HEK293 (cell line): ENCODE results near the gene ERCC1.

Experiments used
- CTCF ChIA-PET: fragments of 350-600 bp; formaldehyde crosslinking; extraction: SDS; loops from one replicate; lab custom pipeline; 2021; ENCODE audit warnings: antibody characterized with exemption; lab: Yijun Ruan, JAX
- POLR2A ChIA-PET: fragments of 300-600 bp; formaldehyde crosslinking; extraction: SDS; loops from one replicate; lab custom pipeline; 2020; ENCODE audit warnings: antibody characterized with exemption, inconsistent platforms; lab: Yijun Ruan, JAX
- H3K27ac ChIP-seq: fragments of 200-500 bp; sonication (Bioruptor generic); 2 replicates; pipeline ENCODE4 v1.5.1; 2014; ENCODE audit warnings: low read depth, low read length, control low read depth, inconsistent platforms; ENCODE audit errors: extremely low read depth
- H3K36me3 ChIP-seq, 2 experiments: fragments of 200-500 bp in 1 of 2; sonication (Bioruptor generic) in 1 of 2; 1 replicate in 1 of 2; 2 replicates in 1 of 2; pipeline ENCODE4 v1.5.1; 2014 to 2017; ENCODE audit warnings: inconsistent platforms in 2 of 2, low read length in 2 of 2; ENCODE audit not compliant: control insufficient read depth in 2 of 2, insufficient read depth in 1 of 2
- H3K4me1 ChIP-seq: fragments of 200-500 bp; sonication (Bioruptor generic); 2 replicates; pipeline ENCODE4 v1.5.1; 2014; ENCODE audit warnings: mild to moderate bottlenecking, low read length, inconsistent platforms; ENCODE audit not compliant: control insufficient read depth, insufficient read depth
- H3K4me3 ChIP-seq: 2 replicates; pipeline ENCODE4 v1.5.1; 2011; ENCODE audit warnings: low read depth, mild to moderate bottlenecking, control low read depth, low read length, moderate library complexity
- H3K9me3 ChIP-seq: fragments of 200-500 bp; sonication (Bioruptor generic); 2 replicates; pipeline ENCODE4 v1.5.1; 2014; ENCODE audit warnings: low read depth, low read length, inconsistent platforms; ENCODE audit not compliant: control insufficient read depth, insufficient read depth
- EGR2 ChIP-seq: fragments of 450-650 bp; formaldehyde crosslinking; IDR thresholded peaks from 2 replicates; pipeline ENCODE4 v1.5.1; 2016; ENCODE audit warnings: low read depth, missing biosample characterization, missing genetic modification characterization
- GLIS2 ChIP-seq: fragments of 450-650 bp; formaldehyde crosslinking; IDR thresholded peaks from 2 replicates; pipeline ENCODE4 v1.5.1; 2016; ENCODE audit warnings: missing biosample characterization, missing genetic modification characterization
- KLF7 ChIP-seq: fragments of 450-650 bp; formaldehyde crosslinking; IDR thresholded peaks from 2 replicates; pipeline ENCODE4 v1.5.1; 2016; ENCODE audit warnings: missing biosample characterization, missing genetic modification characterization, borderline replicate concordance
- SP7 ChIP-seq: fragments of 450-650 bp; formaldehyde crosslinking; IDR thresholded peaks from 2 replicates; pipeline ENCODE4 v1.5.1; 2016; ENCODE audit warnings: missing biosample characterization, missing genetic modification characterization
- TCF7L2 ChIP-seq: IDR thresholded peaks from 2 replicates; pipeline ENCODE4 v1.6.1; 2011; ENCODE audit warnings: low read depth, mild to moderate bottlenecking, inconsistent platforms, low read length, moderate library complexity, borderline replicate concordance
- ZBTB17 ChIP-seq: fragments of 450-650 bp; formaldehyde crosslinking; IDR thresholded peaks from 2 replicates; pipeline ENCODE4 v1.5.1; 2016; ENCODE audit warnings: missing biosample characterization, missing genetic modification characterization
- ZFHX2 ChIP-seq: fragments of 450-650 bp; formaldehyde crosslinking; conservative IDR thresholded peaks from 2 replicates; pipeline ENCODE4 v1.5.1; 2016; ENCODE audit warnings: missing biosample characterization, missing genetic modification characterization
- ZFP41 ChIP-seq: fragments of 450-650 bp; formaldehyde crosslinking; IDR thresholded peaks from 2 replicates; pipeline ENCODE4 v1.5.1; 2016; ENCODE audit warnings: missing biosample characterization, missing genetic modification characterization, borderline replicate concordance
- ZNF155 ChIP-seq: fragments of 450-650 bp; formaldehyde crosslinking; IDR thresholded peaks from 2 replicates; pipeline ENCODE4 v1.5.1; 2016; ENCODE audit warnings: missing biosample characterization, missing genetic modification characterization
- ZNF157 ChIP-seq: fragments of 450-650 bp; formaldehyde crosslinking; IDR thresholded peaks from 2 replicates; pipeline ENCODE4 v1.5.1; 2016; ENCODE audit warnings: missing biosample characterization, missing genetic modification characterization
- ZNF175 ChIP-seq: fragments of 450-650 bp; formaldehyde crosslinking; IDR thresholded peaks from 2 replicates; pipeline ENCODE4 v1.5.1; 2016; ENCODE audit warnings: missing biosample characterization, missing genetic modification characterization
- ZNF184 ChIP-seq: fragments of 450-650 bp; IDR thresholded peaks from 2 replicates; pipeline ENCODE4 v1.5.1; 2018; ENCODE audit warnings: missing biosample characterization, mild to moderate bottlenecking, missing genetic modification characterization
- ZNF248 ChIP-seq: fragments of 450-650 bp; formaldehyde crosslinking; IDR thresholded peaks from 2 replicates; pipeline ENCODE4 v1.5.1; 2017; ENCODE audit warnings: missing biosample characterization, missing genetic modification characterization
- ZNF416 ChIP-seq: fragments of 450-650 bp; formaldehyde crosslinking; IDR thresholded peaks from 2 replicates; pipeline ENCODE4 v1.5.1; 2016; ENCODE audit warnings: missing biosample characterization, missing genetic modification characterization
- ZNF423 ChIP-seq: fragments of 450-650 bp; formaldehyde crosslinking; IDR thresholded peaks from 2 replicates; pipeline ENCODE4 v1.5.1; 2016; ENCODE audit warnings: missing biosample characterization, missing genetic modification characterization
- ZNF548 ChIP-seq: fragments of 450-650 bp; formaldehyde crosslinking; IDR thresholded peaks from 2 replicates; pipeline ENCODE4 v1.5.1; 2016; ENCODE audit warnings: missing biosample characterization, missing genetic modification characterization
- ZNF747 ChIP-seq: fragments of 450-650 bp; formaldehyde crosslinking; IDR thresholded peaks from 2 replicates; pipeline ENCODE4 v1.5.1; 2016; ENCODE audit warnings: missing biosample characterization, missing genetic modification characterization
- ZNF792 ChIP-seq: fragments of 450-650 bp; formaldehyde crosslinking; IDR thresholded peaks from 2 replicates; pipeline ENCODE4 v1.5.1; 2016; ENCODE audit warnings: missing biosample characterization, missing genetic modification characterization
- ZXDB ChIP-seq: fragments of 450-650 bp; formaldehyde crosslinking; IDR thresholded peaks from 2 replicates; pipeline ENCODE4 v1.5.1; 2016; ENCODE audit warnings: missing biosample characterization, missing genetic modification characterization
- TF ChIP-seq, protein P1 (sequence below): fragments of 450-650 bp; formaldehyde crosslinking; IDR thresholded peaks from 2 replicates; pipeline ENCODE4 v1.5.1; 2017; ENCODE audit warnings: missing biosample characterization, missing genetic modification characterization
- TF ChIP-seq, protein P2 (sequence below): fragments of 450-650 bp; formaldehyde crosslinking; IDR thresholded peaks from 2 replicates; pipeline ENCODE4 v1.5.1; 2017; ENCODE audit warnings: missing biosample characterization, missing genetic modification characterization
- TF ChIP-seq, protein P3 (sequence below): fragments of 450-650 bp; IDR thresholded peaks from 2 replicates; pipeline ENCODE4 v1.5.1; 2018; ENCODE audit warnings: missing biosample characterization, mild to moderate bottlenecking, missing genetic modification characterization
- TF ChIP-seq, protein P4 (sequence below): fragments of 450-650 bp; formaldehyde crosslinking; IDR thresholded peaks from 2 replicates; pipeline ENCODE4 v1.5.1; 2016; ENCODE audit warnings: missing biosample characterization, missing genetic modification characterization
- TF ChIP-seq, protein P5 (sequence below): fragments of 450-650 bp; formaldehyde crosslinking; optimal IDR thresholded peaks from 2 replicates; pipeline ENCODE3; 2016; ENCODE audit warnings: missing biosample characterization, mild to moderate bottlenecking, missing genetic modification characterization
- TF ChIP-seq, protein P6 (sequence below): fragments of 450-650 bp; formaldehyde crosslinking; IDR thresholded peaks from 2 replicates; pipeline ENCODE4; 2016; ENCODE audit warnings: missing biosample characterization, missing genetic modification characterization
- TF ChIP-seq, protein P7 (sequence below): fragments of 450-650 bp; formaldehyde crosslinking; IDR thresholded peaks from 2 replicates; pipeline ENCODE4 v1.5.1; 2016; ENCODE audit warnings: missing biosample characterization, missing genetic modification characterization, borderline replicate concordance

The ERCC1 gene

DNA sequence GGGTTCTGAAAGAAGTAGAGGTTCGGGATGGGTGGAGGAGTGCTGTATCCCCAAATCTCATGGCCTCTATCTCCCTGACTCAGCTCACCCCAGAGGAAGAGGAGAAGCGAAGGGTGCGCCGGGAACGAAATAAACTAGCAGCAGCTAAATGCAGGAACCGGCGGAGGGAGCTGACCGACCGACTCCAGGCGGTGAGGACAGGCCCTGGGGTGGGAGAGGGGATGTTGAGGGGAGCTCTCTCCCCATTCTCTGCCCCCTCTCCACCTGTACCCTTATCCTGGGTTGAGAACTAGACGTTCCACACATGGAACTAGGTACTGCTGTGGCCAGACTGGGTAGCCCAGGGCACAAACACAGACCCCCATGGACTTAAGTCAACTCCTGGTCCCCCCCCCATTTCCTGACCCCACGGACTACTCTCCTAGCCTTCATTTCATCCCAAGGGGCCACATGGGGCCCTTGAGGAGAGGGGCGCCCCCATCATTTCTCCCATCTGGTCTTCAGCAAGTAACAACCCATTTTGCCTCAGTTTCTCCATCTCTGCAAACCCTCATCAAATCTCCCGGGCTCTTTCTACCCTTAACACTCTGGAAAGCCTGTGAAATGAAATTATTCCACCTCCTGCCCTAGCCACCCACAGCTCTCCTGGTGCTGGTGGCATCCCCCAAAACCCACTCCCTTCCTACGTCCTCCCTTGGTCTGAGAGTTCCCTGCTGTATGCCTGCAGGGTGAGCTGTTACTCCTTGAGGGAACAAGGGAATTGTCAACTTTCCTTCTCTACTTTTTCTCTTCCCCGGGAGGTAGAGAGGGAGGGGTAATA, 47.6 kb upstream of the ERCC1 start:
- H3K9me3 ChIP-seq, result no peaks in the 10 kb centered on the region
- no peak overlapping the region for H3K27ac ChIP-seq
- TF ChIP-seq, protein P1, sequence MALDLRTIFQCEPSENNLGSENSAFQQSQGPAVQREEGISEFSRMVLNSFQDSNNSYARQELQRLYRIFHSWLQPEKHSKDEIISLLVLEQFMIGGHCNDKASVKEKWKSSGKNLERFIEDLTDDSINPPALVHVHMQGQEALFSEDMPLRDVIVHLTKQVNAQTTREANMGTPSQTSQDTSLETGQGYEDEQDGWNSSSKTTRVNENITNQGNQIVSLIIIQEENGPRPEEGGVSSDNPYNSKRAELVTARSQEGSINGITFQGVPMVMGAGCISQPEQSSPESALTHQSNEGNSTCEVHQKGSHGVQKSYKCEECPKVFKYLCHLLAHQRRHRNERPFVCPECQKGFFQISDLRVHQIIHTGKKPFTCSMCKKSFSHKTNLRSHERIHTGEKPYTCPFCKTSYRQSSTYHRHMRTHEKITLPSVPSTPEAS (tag by site-specific recombination), result no peak
- TF ChIP-seq, protein P2, sequence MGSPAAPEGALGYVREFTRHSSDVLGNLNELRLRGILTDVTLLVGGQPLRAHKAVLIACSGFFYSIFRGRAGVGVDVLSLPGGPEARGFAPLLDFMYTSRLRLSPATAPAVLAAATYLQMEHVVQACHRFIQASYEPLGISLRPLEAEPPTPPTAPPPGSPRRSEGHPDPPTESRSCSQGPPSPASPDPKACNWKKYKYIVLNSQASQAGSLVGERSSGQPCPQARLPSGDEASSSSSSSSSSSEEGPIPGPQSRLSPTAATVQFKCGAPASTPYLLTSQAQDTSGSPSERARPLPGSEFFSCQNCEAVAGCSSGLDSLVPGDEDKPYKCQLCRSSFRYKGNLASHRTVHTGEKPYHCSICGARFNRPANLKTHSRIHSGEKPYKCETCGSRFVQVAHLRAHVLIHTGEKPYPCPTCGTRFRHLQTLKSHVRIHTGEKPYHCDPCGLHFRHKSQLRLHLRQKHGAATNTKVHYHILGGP, result no peak
- TF ChIP-seq SP7 (no peak), ZNF155 (tag by site-specific recombination) (no peak), EGR2 (tag by site-specific recombination) (peak; percentile 42; the same call in 1 of the 2 replicates), ZFHX2 (tag by site-specific recombination) (peak; percentile 60), ZNF175 (tag by site-specific recombination) (no peak)
- TF ChIP-seq, protein P3, sequence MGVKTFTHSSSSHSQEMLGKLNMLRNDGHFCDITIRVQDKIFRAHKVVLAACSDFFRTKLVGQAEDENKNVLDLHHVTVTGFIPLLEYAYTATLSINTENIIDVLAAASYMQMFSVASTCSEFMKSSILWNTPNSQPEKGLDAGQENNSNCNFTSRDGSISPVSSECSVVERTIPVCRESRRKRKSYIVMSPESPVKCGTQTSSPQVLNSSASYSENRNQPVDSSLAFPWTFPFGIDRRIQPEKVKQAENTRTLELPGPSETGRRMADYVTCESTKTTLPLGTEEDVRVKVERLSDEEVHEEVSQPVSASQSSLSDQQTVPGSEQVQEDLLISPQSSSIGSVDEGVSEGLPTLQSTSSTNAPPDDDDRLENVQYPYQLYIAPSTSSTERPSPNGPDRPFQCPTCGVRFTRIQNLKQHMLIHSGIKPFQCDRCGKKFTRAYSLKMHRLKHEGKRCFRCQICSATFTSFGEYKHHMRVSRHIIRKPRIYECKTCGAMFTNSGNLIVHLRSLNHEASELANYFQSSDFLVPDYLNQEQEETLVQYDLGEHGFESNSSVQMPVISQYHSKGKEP (tag by site-specific recombination), result no peak
- TF ChIP-seq, protein P4, sequence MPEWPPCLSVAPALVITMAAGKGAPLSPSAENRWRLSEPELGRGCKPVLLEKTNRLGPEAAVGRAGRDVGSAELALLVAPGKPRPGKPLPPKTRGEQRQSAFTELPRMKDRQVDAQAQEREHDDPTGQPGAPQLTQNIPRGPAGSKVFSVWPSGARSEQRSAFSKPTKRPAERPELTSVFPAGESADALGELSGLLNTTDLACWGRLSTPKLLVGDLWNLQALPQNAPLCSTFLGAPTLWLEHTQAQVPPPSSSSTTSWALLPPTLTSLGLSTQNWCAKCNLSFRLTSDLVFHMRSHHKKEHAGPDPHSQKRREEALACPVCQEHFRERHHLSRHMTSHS, result no peak
- TF ChIP-seq, protein P5, sequence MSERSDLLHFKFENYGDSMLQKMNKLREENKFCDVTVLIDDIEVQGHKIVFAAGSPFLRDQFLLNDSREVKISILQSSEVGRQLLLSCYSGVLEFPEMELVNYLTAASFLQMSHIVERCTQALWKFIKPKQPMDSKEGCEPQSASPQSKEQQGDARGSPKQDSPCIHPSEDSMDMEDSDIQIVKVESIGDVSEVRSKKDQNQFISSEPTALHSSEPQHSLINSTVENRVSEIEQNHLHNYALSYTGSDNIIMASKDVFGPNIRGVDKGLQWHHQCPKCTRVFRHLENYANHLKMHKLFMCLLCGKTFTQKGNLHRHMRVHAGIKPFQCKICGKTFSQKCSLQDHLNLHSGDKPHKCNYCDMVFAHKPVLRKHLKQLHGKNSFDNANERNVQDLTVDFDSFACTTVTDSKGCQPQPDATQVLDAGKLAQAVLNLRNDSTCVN (tag by site-specific recombination), result no peak
- POLR2A ChIA-PET, result interaction anchor here (0.5 kb wide), 1 partner anchor 15 kb away, joined by 4 read pairs; no protein-coding TSS in a partner anchor
- H3K4me3 ChIP-seq, result no peak overlapping the region
- CTCF ChIA-PET, result interaction anchor here (0.6 to 7.6 kb wide), 3 partner anchors 14 to 183 kb away, joined by 3 to 86 read pairs (median 11); no protein-coding TSS in a partner anchor
- H3K4me1 ChIP-seq, result peaks cover 5% of the 10 kb centered on the region; the same call in 1 of the 2 replicates
- H3K36me3 ChIP-seq, result no peaks in the 10 kb centered on the region

DNA sequence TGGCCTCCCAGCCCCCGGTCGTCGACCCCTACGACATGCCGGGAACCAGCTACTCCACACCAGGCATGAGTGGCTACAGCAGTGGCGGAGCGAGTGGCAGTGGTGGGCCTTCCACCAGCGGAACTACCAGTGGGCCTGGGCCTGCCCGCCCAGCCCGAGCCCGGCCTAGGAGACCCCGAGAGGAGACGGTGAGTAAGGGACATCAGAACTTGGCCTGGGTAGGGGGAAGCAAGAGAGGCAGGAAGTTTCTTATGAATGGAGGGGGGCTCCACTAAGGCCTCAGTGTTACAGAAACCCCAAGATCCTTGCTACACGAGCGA, 47.0 kb upstream of the ERCC1 start:
- no peak overlapping the region for H3K4me3 ChIP-seq
- ChIA-PET CTCF (interaction anchor here (0.6 to 7.6 kb wide), 3 partner anchors 15 to 184 kb away, joined by 3 to 86 read pairs (median 11); no protein-coding TSS in a partner anchor), POLR2A (interaction anchor here (0.5 kb wide), 1 partner anchor 16 kb away, joined by 4 read pairs; no protein-coding TSS in a partner anchor)
- H3K9me3 ChIP-seq, result no peaks in the 10 kb centered on the region
- no peaks in the 10 kb centered on the region for H3K36me3 ChIP-seq
- H3K4me1 ChIP-seq, result peaks cover 5% of the 10 kb centered on the region; the same call in 1 of the 2 replicates
- H3K27ac ChIP-seq, result no peak overlapping the region
- no peak for TF ChIP-seq TCF7L2
- no peak for TF ChIP-seq ZNF548 (tag by site-specific recombination)
- TF ChIP-seq ZNF248 (tag by site-specific recombination), result no peak
- TF ChIP-seq ZNF747 (tag by site-specific recombination), result no peak
- no peak for TF ChIP-seq GLIS2
- TF ChIP-seq ZNF792 (tag by site-specific recombination), result no peak
- no peak for TF ChIP-seq ZNF184
- TF ChIP-seq ZNF423 (tag by site-specific recombination), result no peak
- TF ChIP-seq ZBTB17 (tag by site-specific recombination), result no peak
- TF ChIP-seq ZNF416 (tag by site-specific recombination), result no peak
- no peak for TF ChIP-seq KLF7 (tag by site-specific recombination)
- no peak for TF ChIP-seq ZXDB (tag by site-specific recombination)
- TF ChIP-seq ZFP41 (tag by site-specific recombination), result no peak
- TF ChIP-seq ZNF157 (tag by site-specific recombination), result no peak
- TF ChIP-seq, protein P6, sequence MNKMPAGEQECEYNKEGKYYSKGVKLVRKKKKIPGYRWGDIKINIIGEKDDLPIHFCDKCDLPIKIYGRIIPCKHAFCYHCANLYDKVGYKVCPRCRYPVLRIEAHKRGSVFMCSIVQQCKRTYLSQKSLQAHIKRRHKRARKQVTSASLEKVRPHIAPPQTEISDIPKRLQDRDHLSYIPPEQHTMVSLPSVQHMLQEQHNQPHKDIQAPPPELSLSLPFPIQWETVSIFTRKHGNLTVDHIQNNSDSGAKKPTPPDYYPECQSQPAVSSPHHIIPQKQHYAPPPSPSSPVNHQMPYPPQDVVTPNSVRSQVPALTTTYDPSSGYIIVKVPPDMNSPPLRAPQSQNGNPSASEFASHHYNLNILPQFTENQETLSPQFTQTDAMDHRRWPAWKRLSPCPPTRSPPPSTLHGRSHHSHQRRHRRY, result no peak
- TF ChIP-seq, protein P7, sequence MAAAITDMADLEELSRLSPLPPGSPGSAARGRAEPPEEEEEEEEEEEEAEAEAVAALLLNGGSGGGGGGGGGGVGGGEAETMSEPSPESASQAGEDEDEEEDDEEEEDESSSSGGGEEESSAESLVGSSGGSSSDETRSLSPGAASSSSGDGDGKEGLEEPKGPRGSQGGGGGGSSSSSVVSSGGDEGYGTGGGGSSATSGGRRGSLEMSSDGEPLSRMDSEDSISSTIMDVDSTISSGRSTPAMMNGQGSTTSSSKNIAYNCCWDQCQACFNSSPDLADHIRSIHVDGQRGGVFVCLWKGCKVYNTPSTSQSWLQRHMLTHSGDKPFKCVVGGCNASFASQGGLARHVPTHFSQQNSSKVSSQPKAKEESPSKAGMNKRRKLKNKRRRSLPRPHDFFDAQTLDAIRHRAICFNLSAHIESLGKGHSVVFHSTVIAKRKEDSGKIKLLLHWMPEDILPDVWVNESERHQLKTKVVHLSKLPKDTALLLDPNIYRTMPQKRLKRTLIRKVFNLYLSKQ (tag by site-specific recombination), result no peak
